GM19397 (cell line): ENCODE results near the gene FAM53A.

ENCODE experiments used
- ATAC-seq: cut with Tn5 transposase; IDR thresholded peaks from one replicate; pipeline ENCODE4 v1.9.1; 2021; ENCODE audit warnings: mild to moderate bottlenecking, moderate library complexity; ENCODE audit not compliant: unreplicated experiment

FAM53A gene

GRCh38 chr4:1595789-1596325 is 88.3 kb downstream of the FAM53A start:
- ATAC-seq: no peak

GRCh38 chr4:1594871-1595788 is 89.0 kb downstream of the FAM53A start:
- no peak for ATAC-seq

GRCh38 chr4:1593881-1594345 is 90.2 kb downstream of the FAM53A start:
- no peak for ATAC-seq

GRCh38 chr4:1593458-1593857 is 90.7 kb downstream of the FAM53A start:
- no peak for ATAC-seq

- ATAC-seq: no peak
Observed at GRCh38 chr4:1592709-1593417, 91.2 kb downstream of the FAM53A start.

GRCh38 chr4:1592068-1592708 is 91.9 kb downstream of the FAM53A start:
- no peak for ATAC-seq

- ATAC-seq: no peak
Observed at GRCh38 chr4:1591107-1591506, 93.0 kb downstream of the FAM53A start.

GRCh38 chr4:1590244-1590643 is 93.9 kb downstream of the FAM53A start:
- no peak for ATAC-seq
